ENCODE data around the gene CFTR. TPM values are rescaled to one million over a fixed set of nuclear protein-coding genes. Genes with fewer than 3 reads are reported as not detected.
"Not testable (repeated sequence)": the region's sequence is repeated elsewhere in the genome, so short reads cannot be mapped to it uniquely, and the experiment has no call there.

The CFTR gene
- total RNA-seq, 2 experiments from 2014 or later = not detected

DNA sequence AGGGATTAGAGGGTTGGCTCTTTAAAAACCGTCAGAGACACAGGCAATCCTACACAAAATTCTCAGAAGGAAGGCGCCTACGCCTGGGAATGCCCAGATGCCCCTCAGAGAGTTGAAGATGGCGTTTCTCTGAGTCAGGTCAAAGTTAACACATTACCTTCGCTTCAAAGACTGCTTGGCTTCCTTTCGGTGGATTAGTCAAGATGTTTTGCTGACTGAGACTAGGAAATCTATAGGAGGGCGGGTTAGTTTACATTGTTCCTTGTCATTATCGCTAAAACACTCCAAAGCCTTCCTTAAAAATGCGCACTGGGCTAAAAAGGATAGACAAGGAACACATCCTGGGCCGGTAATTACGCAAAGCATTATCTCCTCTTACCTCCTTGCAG lies 995 bp upstream of the CFTR start:
- ChIA-PET CTCF (no interaction called here), POLR2A (no interaction called here)
- H3K36me3 Mint-ChIP-seq (ENCODE audit: low read depth) = no peaks in the 10 kb centered on the region
- no peaks in the 10 kb centered on the region for H3K4me1 Mint-ChIP-seq
- no peak overlapping the region for H3K27ac Mint-ChIP-seq
- no peak for DNase-seq
- H3K4me3 Mint-ChIP-seq = no peak overlapping the region
- peaks cover 23% of the 10 kb centered on the region for H3K27me3 Mint-ChIP-seq
- no peaks in the 10 kb centered on the region for H3K9me3 Mint-ChIP-seq

DNA sequence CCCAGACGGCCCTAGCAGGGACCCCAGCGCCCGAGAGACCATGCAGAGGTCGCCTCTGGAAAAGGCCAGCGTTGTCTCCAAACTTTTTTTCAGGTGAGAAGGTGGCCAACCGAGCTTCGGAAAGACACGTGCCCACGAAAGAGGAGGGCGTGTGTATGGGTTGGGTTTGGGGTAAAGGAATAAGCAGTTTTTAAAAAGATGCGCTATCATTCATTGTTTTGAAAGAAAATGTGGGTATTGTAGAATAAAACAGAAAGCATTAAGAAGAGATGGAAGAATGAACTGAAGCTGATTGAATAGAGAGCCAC lies 184 bp downstream of the CFTR start:
- Mint-ChIP-seq H3K4me3 (no peak overlapping the region), H3K9me3 (no peaks in the 10 kb centered on the region), H3K4me1 (no peaks in the 10 kb centered on the region), H3K27me3 (peaks cover 23% of the 10 kb centered on the region), H3K27ac (no peak overlapping the region), H3K36me3 (ENCODE audit: low read depth) (no peaks in the 10 kb centered on the region)
- POLR2A ChIA-PET = no interaction called here
- CTCF ChIA-PET = no interaction called here
- no peak for DNase-seq

- no peaks in the 10 kb centered on the region for H3K9me3 Mint-ChIP-seq
- DNase-seq = no peak
- no peak overlapping the region for H3K4me3 Mint-ChIP-seq
- H3K4me1 Mint-ChIP-seq = no peaks in the 10 kb centered on the region
- H3K27ac Mint-ChIP-seq = no peak overlapping the region
- no peaks in the 10 kb centered on the region for H3K36me3 Mint-ChIP-seq (ENCODE audit: low read depth)
- POLR2A ChIA-PET = interaction anchor here (0.6 kb wide), 1 partner anchor 196 kb away, joined by 4 read pairs; no protein-coding TSS in a partner anchor
- peaks cover 23% of the 10 kb centered on the region for H3K27me3 Mint-ChIP-seq
- CTCF ChIA-PET = no interaction called here
Measured at GRCh38 chr7:117480978-117481377, 1.2 kb downstream of the CFTR start.

- no peaks in the 10 kb centered on the region for H3K4me1 Mint-ChIP-seq
- CTCF ChIA-PET = no interaction called here
- no peak overlapping the region for H3K27ac Mint-ChIP-seq
- H3K9me3 Mint-ChIP-seq = no peaks in the 10 kb centered on the region
- H3K36me3 Mint-ChIP-seq (ENCODE audit: low read depth) = no peaks in the 10 kb centered on the region
- H3K4me3 Mint-ChIP-seq = no peak overlapping the region
- peaks cover 7% of the 10 kb centered on the region for H3K27me3 Mint-ChIP-seq
- no peak for DNase-seq
- POLR2A ChIA-PET = no interaction called here
Measured at GRCh38 chr7:117485118-117485620, 5.3 kb downstream of the CFTR start.

- DNase-seq = no peak
- CTCF ChIA-PET = no interaction called here
- Mint-ChIP-seq H3K4me3 (no peak overlapping the region), H3K36me3 (ENCODE audit: low read depth) (no peaks in the 10 kb centered on the region), H3K9me3 (no peaks in the 10 kb centered on the region), H3K4me1 (no peaks in the 10 kb centered on the region), H3K27me3 (no peaks in the 10 kb centered on the region), H3K27ac (no peak overlapping the region)
- POLR2A ChIA-PET = no interaction called here
Measured at GRCh38 chr7:117489016-117489415, 9.2 kb downstream of the CFTR start.

GRCh38 chr7:117489430-117489829 lies 9.6 kb downstream of the CFTR start:
- Mint-ChIP-seq H3K4me1 (no peaks in the 10 kb centered on the region), H3K4me3 (no peak overlapping the region), H3K36me3 (ENCODE audit: low read depth) (no peaks in the 10 kb centered on the region), H3K9me3 (no peaks in the 10 kb centered on the region), H3K27me3 (no peaks in the 10 kb centered on the region), H3K27ac (no peak overlapping the region)
- ChIA-PET POLR2A (no interaction called here), CTCF (no interaction called here)
- DNase-seq = no peak

- no peak for DNase-seq
- POLR2A ChIA-PET = no interaction called here
- Mint-ChIP-seq H3K9me3 (no peaks in the 10 kb centered on the region), H3K27ac (no peak overlapping the region), H3K27me3 (no peaks in the 10 kb centered on the region), H3K4me1 (no peaks in the 10 kb centered on the region), H3K36me3 (ENCODE audit: low read depth) (no peaks in the 10 kb centered on the region), H3K4me3 (no peak overlapping the region)
- CTCF ChIA-PET = no interaction called here
Measured at GRCh38 chr7:117489911-117490310, 10.1 kb downstream of the CFTR start.

GRCh38 chr7:117492649-117493048 lies 12.8 kb downstream of the CFTR start:
- ChIA-PET POLR2A (no interaction called here), CTCF (interaction anchor here (0.7 kb wide), 1 partner anchor 1015 kb away, joined by 3 read pairs; no protein-coding TSS in a partner anchor)
- Mint-ChIP-seq H3K27ac (no peak overlapping the region), H3K27me3 (no peaks in the 10 kb centered on the region), H3K4me1 (no peaks in the 10 kb centered on the region), H3K36me3 (ENCODE audit: low read depth) (no peaks in the 10 kb centered on the region), H3K4me3 (no peak overlapping the region), H3K9me3 (no peaks in the 10 kb centered on the region)
- no peak for DNase-seq

- H3K27ac Mint-ChIP-seq = no peak overlapping the region
- H3K9me3 Mint-ChIP-seq = no peaks in the 10 kb centered on the region
- no peak for DNase-seq
- ChIA-PET POLR2A (no interaction called here), CTCF (no interaction called here)
- H3K4me1 Mint-ChIP-seq = no peaks in the 10 kb centered on the region
- H3K4me3 Mint-ChIP-seq = no peak overlapping the region
- H3K36me3 Mint-ChIP-seq (ENCODE audit: low read depth) = no peaks in the 10 kb centered on the region
- H3K27me3 Mint-ChIP-seq = no peaks in the 10 kb centered on the region
Measured at GRCh38 chr7:117493460-117493859, 13.6 kb downstream of the CFTR start.

GRCh38 chr7:117495308-117495707 lies 15.5 kb downstream of the CFTR start:
- Mint-ChIP-seq H3K4me1 (no peaks in the 10 kb centered on the region), H3K36me3 (ENCODE audit: low read depth) (no peaks in the 10 kb centered on the region), H3K27ac (no peak overlapping the region), H3K4me3 (no peak overlapping the region), H3K27me3 (no peaks in the 10 kb centered on the region), H3K9me3 (no peaks in the 10 kb centered on the region)
- ChIA-PET POLR2A (no interaction called here), CTCF (no interaction called here)
- no peak for DNase-seq

GRCh38 chr7:117502331-117502730 lies 22.5 kb downstream of the CFTR start:
- CTCF ChIA-PET = no interaction called here

DNA sequence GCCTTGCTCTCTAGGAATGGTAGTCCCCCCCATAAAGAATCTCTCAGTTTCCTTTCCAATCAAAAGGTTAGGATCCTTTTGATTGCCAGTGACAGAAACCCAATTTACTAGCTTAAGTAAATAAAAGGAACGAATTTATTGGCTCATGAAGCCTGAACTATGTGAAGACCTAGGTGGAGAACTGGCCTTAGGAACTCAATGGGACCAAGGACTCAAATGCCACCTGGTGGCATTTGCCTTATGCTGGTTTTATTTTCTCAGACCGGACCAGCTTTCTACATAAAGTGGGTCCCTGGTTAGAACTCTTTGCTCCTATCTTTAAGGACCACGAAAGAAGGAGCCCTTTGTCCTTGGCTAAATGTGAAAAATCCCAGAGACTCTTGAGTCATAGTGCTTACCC lies 25.4 kb downstream of the CFTR start:
- Mint-ChIP-seq H3K9me3 (no peaks in the 10 kb centered on the region), H3K27ac (no peak overlapping the region), H3K4me3 (no peak overlapping the region), H3K27me3 (no peaks in the 10 kb centered on the region), H3K36me3 (ENCODE audit: low read depth) (no peaks in the 10 kb centered on the region), H3K4me1 (no peaks in the 10 kb centered on the region)
- ChIA-PET POLR2A (no interaction called here), CTCF (no interaction called here)
- DNase-seq = no peak

More at GRCh38 chr7:117502331-117502730, 22.5 kb downstream of the CFTR start:
- Mint-ChIP-seq H3K9me3 (no peaks in the 10 kb centered on the region), H3K27me3 (no peaks in the 10 kb centered on the region), H3K4me1 (no peaks in the 10 kb centered on the region), H3K27ac (no peak overlapping the region), H3K36me3 (ENCODE audit: low read depth) (no peaks in the 10 kb centered on the region), H3K4me3 (no peak overlapping the region)
- DNase-seq = no peak
- POLR2A ChIA-PET = no interaction called here

- no peak for DNase-seq
- Mint-ChIP-seq H3K4me3 (no peak overlapping the region), H3K27me3 (no peaks in the 10 kb centered on the region), H3K4me1 (no peaks in the 10 kb centered on the region), H3K36me3 (ENCODE audit: low read depth) (no peaks in the 10 kb centered on the region), H3K9me3 (peaks cover 2% of the 10 kb centered on the region), H3K27ac (no peak overlapping the region)
- ChIA-PET POLR2A (no interaction called here), CTCF (no interaction called here)
Measured at GRCh38 chr7:117508676-117509075, 28.9 kb downstream of the CFTR start.

- H3K9me3 Mint-ChIP-seq; H3K4me3 Mint-ChIP-seq; DNase-seq; H3K36me3 Mint-ChIP-seq (ENCODE audit: low read depth); POLR2A ChIA-PET; H3K4me1 Mint-ChIP-seq; CTCF ChIA-PET; H3K27ac Mint-ChIP-seq; H3K27me3 Mint-ChIP-seq: not testable (repeated sequence)
Measured at GRCh38 chr7:117517194-117517593, 37.4 kb downstream of the CFTR start.

DNA sequence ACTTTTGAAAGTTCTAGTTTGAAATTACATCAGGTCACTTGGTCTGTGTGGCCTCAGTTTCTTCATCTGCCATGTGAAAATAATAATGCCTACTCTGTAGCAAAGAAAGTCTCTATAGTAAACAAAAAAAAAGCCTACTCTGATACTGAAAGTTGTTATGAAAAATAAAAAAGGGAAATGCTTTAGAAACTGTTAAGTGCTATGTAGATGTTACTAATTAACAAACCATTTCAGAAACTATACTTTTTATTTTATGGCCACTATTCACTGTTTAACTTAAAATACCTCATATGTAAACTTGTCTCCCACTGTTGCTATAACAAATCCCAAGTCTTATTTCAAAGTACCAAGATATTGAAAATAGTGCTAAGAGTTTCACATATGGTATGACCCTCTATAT lies 50.6 kb downstream of the CFTR start:
- CTCF ChIA-PET = no interaction called here
- H3K27ac Mint-ChIP-seq = no peak overlapping the region
- H3K27me3 Mint-ChIP-seq = no peaks in the 10 kb centered on the region
- POLR2A ChIA-PET = no interaction called here
- H3K4me1 Mint-ChIP-seq = no peaks in the 10 kb centered on the region
- no peak for DNase-seq
- no peaks in the 10 kb centered on the region for H3K9me3 Mint-ChIP-seq
- no peaks in the 10 kb centered on the region for H3K36me3 Mint-ChIP-seq (ENCODE audit: low read depth)
- H3K4me3 Mint-ChIP-seq = no peak overlapping the region

Data from activated CD4-positive, alpha-beta memory T cell treated with anti-CD3 and anti-CD28 coated beads, Interleukin-2, amount 10 ng/mL, durations not matched to agents 7 days and 5 days (primary cell).